Muscle of leg (tissue), 11 donors: ENCODE data around the gene ANAPC16. TPM values are rescaled to one million over a fixed set of nuclear protein-coding genes. Genes with fewer than 3 reads are reported as not detected.

Source experiments
- DNase-seq: peaks from one replicate; pipeline ENCODE4 v3.0.0; 2013
- H3K27ac ChIP-seq: one replicate; pipeline ENCODE4 v1.5.1; 2013; ENCODE audit warnings: mild to moderate bottlenecking, low read length, control low read depth
- H3K27me3 ChIP-seq: one replicate; pipeline ENCODE4 v1.6.1; 2013; ENCODE audit warnings: low read length; ENCODE audit not compliant: control insufficient read depth, insufficient read depth
- H3K36me3 ChIP-seq: one replicate; pipeline ENCODE4 v1.6.1; 2013; ENCODE audit warnings: low read length; ENCODE audit not compliant: control insufficient read depth, insufficient read depth
- H3K4me1 ChIP-seq: one replicate; pipeline ENCODE4 v1.6.1; 2013; ENCODE audit warnings: low read length; ENCODE audit not compliant: control insufficient read depth, insufficient read depth
- H3K4me3 ChIP-seq: one replicate; pipeline ENCODE4 v1.5.1; 2013; ENCODE audit warnings: low read length, control low read depth
- H3K9me3 ChIP-seq: replicated peaks from 2 replicates; pipeline ENCODE4 v1.6.1; 2013; ENCODE audit warnings: low read depth, low read length; ENCODE audit not compliant: control insufficient read depth
- WGBS: methylation state at CpG from one replicate; pipeline ENCODE4 v1.1.5; 2013; ENCODE audit warnings: missing lambda C conversion rate; ENCODE audit not compliant: insufficient coverage; 5-methylcytosine and 5-hydroxymethylcytosine counted together
- polyA plus RNA-seq, 8 donors: library from polyadenylated mRNA; unstranded; fragments of 120-200 nt; gene quantifications; one replicate each; pipeline versions ENCODE4 v1.2.1 to v1.2.3, GENCODE V29; 2013; ENCODE audit warnings: inconsistent platforms in 1 of 8, low replicate concordance in 1 of 8; ENCODE audit not compliant: insufficient read length in 8 of 8, insufficient read depth in 1 of 8
- total RNA-seq: library from RNA; stranded (reverse); fragments of 120-200 nt; gene quantifications from one replicate; pipeline ENCODE4 v1.2.4, GENCODE V29; 2013

Gene ANAPC16
- total and polyA plus RNA-seq, 9 donors = 103 to 139 (median 117) TPM

- DNase-seq = no peak
These were observed 22.8 kb downstream of the ANAPC16 start for GRCh38 chr10:72238392-72239175.

GRCh38 chr10:72239409-72239808, 23.6 kb downstream of the ANAPC16 start:
- no peak overlapping the region for H3K4me3 ChIP-seq
- no peaks in the 10 kb centered on the region for H3K9me3 ChIP-seq
- H3K4me1 ChIP-seq = peaks cover 27% of the 10 kb centered on the region
- no peak for DNase-seq
- no CpG with 5 or more reads among the region's 1 CpG for WGBS
- no peaks in the 10 kb centered on the region for H3K27me3 ChIP-seq
- no peak overlapping the region for H3K27ac ChIP-seq
- peaks cover 11% of the 10 kb centered on the region for H3K36me3 ChIP-seq

More at GRCh38 chr10:72238392-72239175, 22.8 kb downstream of the ANAPC16 start:
- H3K9me3 ChIP-seq = no peaks in the 10 kb centered on the region
- H3K4me3 ChIP-seq = no peak overlapping the region
- H3K4me1 ChIP-seq = peaks cover 19% of the 10 kb centered on the region
- H3K27ac ChIP-seq = no peak overlapping the region
- no peaks in the 10 kb centered on the region for H3K27me3 ChIP-seq
- peaks cover 16% of the 10 kb centered on the region for H3K36me3 ChIP-seq
- 80% methylated on average over 1 of the region's 13 CpGs for WGBS

- Histone ChIP-seq H3K27me3 (no peaks in the 10 kb centered on the region), H3K9me3 (no peaks in the 10 kb centered on the region), H3K4me1 (peaks cover 35% of the 10 kb centered on the region), H3K27ac (no peak overlapping the region), H3K4me3 (no peak overlapping the region), H3K36me3 (peaks cover 5% of the 10 kb centered on the region)
- no peak for DNase-seq
- WGBS = 97% methylated on average over 5 of the region's 7 CpGs
These were observed 24.6 kb downstream of the ANAPC16 start for GRCh38 chr10:72240371-72240770.

GRCh38 chr10:72241691-72242252, 26.0 kb downstream of the ANAPC16 start:
- Histone ChIP-seq H3K27ac (no peak overlapping the region), H3K4me3 (no peak overlapping the region), H3K27me3 (no peaks in the 10 kb centered on the region), H3K36me3 (no peaks in the 10 kb centered on the region), H3K9me3 (no peaks in the 10 kb centered on the region), H3K4me1 (peaks cover 36% of the 10 kb centered on the region)
- DNase-seq = no peak
- WGBS = 90% methylated on average over 5 of the region's 8 CpGs

GRCh38 chr10:72242675-72243074, 26.9 kb downstream of the ANAPC16 start:
- 25% methylated on average over 3 of the region's 4 CpGs for WGBS
- Histone ChIP-seq H3K9me3 (no peaks in the 10 kb centered on the region), H3K27me3 (no peaks in the 10 kb centered on the region), H3K4me1 (peaks cover 43% of the 10 kb centered on the region), H3K4me3 (no peak overlapping the region), H3K27ac (peak overlapping the region; percentile 71), H3K36me3 (no peaks in the 10 kb centered on the region)
- peak; percentile 86 for DNase-seq

- Histone ChIP-seq H3K27ac (peak overlapping the region; percentile 76), H3K4me1 (peaks cover 50% of the 10 kb centered on the region), H3K36me3 (no peaks in the 10 kb centered on the region), H3K27me3 (no peaks in the 10 kb centered on the region), H3K4me3 (no peak overlapping the region), H3K9me3 (no peaks in the 10 kb centered on the region)
- whole genome bisulfite sequencing = 82% methylated on average over 4 of the region's 11 CpGs
- DNase-seq = peak; percentile 91
These were observed 28.1 kb downstream of the ANAPC16 start for GRCh38 chr10:72243822-72244437.

GRCh38 chr10:72244573-72245038, 28.8 kb downstream of the ANAPC16 start:
- Histone ChIP-seq H3K27me3 (no peaks in the 10 kb centered on the region), H3K36me3 (no peaks in the 10 kb centered on the region), H3K4me3 (no peak overlapping the region), H3K4me1 (peaks cover 55% of the 10 kb centered on the region), H3K9me3 (no peaks in the 10 kb centered on the region), H3K27ac (peak overlapping the region; percentile 76)
- 46% methylated on average over 4 of the region's 5 CpGs for WGBS
- no peak for DNase-seq

GRCh38 chr10:72245949-72246525, 30.2 kb downstream of the ANAPC16 start:
- H3K9me3 ChIP-seq = no peaks in the 10 kb centered on the region
- no peaks in the 10 kb centered on the region for H3K27me3 ChIP-seq
- H3K27ac ChIP-seq = peak overlapping the region; percentile 47
- no peak overlapping the region for H3K4me3 ChIP-seq
- H3K36me3 ChIP-seq = no peaks in the 10 kb centered on the region
- WGBS = no CpG with 5 or more reads among the region's 3 CpGs
- peaks cover 66% of the 10 kb centered on the region for H3K4me1 ChIP-seq
- DNase-seq = no peak

GRCh38 chr10:72248468-72249151, 32.8 kb downstream of the ANAPC16 start:
- H3K9me3 ChIP-seq = no peaks in the 10 kb centered on the region
- H3K4me1 ChIP-seq = peaks cover 78% of the 10 kb centered on the region
- peak; percentile 97 for DNase-seq
- H3K36me3 ChIP-seq = no peaks in the 10 kb centered on the region
- WGBS = 6% methylated on average over 7 of the region's 10 CpGs
- peak overlapping the region; percentile 96 for H3K27ac ChIP-seq
- H3K27me3 ChIP-seq = no peaks in the 10 kb centered on the region
- no peak overlapping the region for H3K4me3 ChIP-seq
